HEK293 (cell line): ENCODE measurements around the gene HAAO.

Experiments
- CTCF ChIA-PET: fragments of 350-600 bp; formaldehyde crosslinking; extraction: SDS; loops from one replicate; lab custom pipeline; 2021; ENCODE audit warnings: antibody characterized with exemption; lab: Yijun Ruan, JAX
- POLR2A ChIA-PET: fragments of 300-600 bp; formaldehyde crosslinking; extraction: SDS; loops from one replicate; lab custom pipeline; 2020; ENCODE audit warnings: antibody characterized with exemption, inconsistent platforms; lab: Yijun Ruan, JAX
- H3K27ac ChIP-seq: fragments of 200-500 bp; sonication (Bioruptor generic); 2 replicates; pipeline ENCODE4 v1.5.1; 2014; ENCODE audit warnings: low read depth, low read length, control low read depth, inconsistent platforms; ENCODE audit errors: extremely low read depth
- H3K36me3 ChIP-seq, 2 experiments: fragments of 200-500 bp in 1 of 2; sonication (Bioruptor generic) in 1 of 2; 1 replicate in 1 of 2; 2 replicates in 1 of 2; pipeline ENCODE4 v1.5.1; 2014 to 2017; ENCODE audit warnings: inconsistent platforms in 2 of 2, low read length in 2 of 2; ENCODE audit not compliant: control insufficient read depth in 2 of 2, insufficient read depth in 1 of 2
- H3K4me1 ChIP-seq: fragments of 200-500 bp; sonication (Bioruptor generic); 2 replicates; pipeline ENCODE4 v1.5.1; 2014; ENCODE audit warnings: mild to moderate bottlenecking, low read length, inconsistent platforms; ENCODE audit not compliant: control insufficient read depth, insufficient read depth
- H3K4me3 ChIP-seq: 2 replicates; pipeline ENCODE4 v1.5.1; 2011; ENCODE audit warnings: low read depth, mild to moderate bottlenecking, control low read depth, low read length, moderate library complexity
- H3K9me3 ChIP-seq: fragments of 200-500 bp; sonication (Bioruptor generic); 2 replicates; pipeline ENCODE4 v1.5.1; 2014; ENCODE audit warnings: low read depth, low read length, inconsistent platforms; ENCODE audit not compliant: control insufficient read depth, insufficient read depth
- AEBP2 ChIP-seq: fragments of 450-650 bp; formaldehyde crosslinking; IDR thresholded peaks from 2 replicates; pipeline ENCODE4 v1.5.1; 2016; ENCODE audit warnings: missing biosample characterization, missing genetic modification characterization, borderline replicate concordance
- HOXD13 ChIP-seq: sonication (generic); formaldehyde crosslinking; IDR thresholded peaks from 2 replicates; pipeline ENCODE4 v1.8.0; 2022; ENCODE audit warnings: missing genetic modification reagents, borderline replicate concordance
- KLF7 ChIP-seq: fragments of 450-650 bp; formaldehyde crosslinking; IDR thresholded peaks from 2 replicates; pipeline ENCODE4 v1.5.1; 2016; ENCODE audit warnings: missing biosample characterization, missing genetic modification characterization, borderline replicate concordance
- MZF1 ChIP-seq: fragments of 450-650 bp; formaldehyde crosslinking; IDR thresholded peaks from 2 replicates; pipeline ENCODE4 v1.5.1; 2017; ENCODE audit warnings: missing biosample characterization, missing genetic modification characterization, borderline replicate concordance
- SP3 ChIP-seq: fragments of 450-650 bp; formaldehyde crosslinking; IDR thresholded peaks from 2 replicates; pipeline ENCODE4 v1.5.1; 2016; ENCODE audit warnings: missing biosample characterization, missing genetic modification characterization
- TRIM28 ChIP-seq: IDR thresholded peaks from 2 replicates; pipeline ENCODE4 v1.6.1; 2011; ENCODE audit warnings: low read length, control low read depth, borderline replicate concordance
- ZBTB21 ChIP-seq: fragments of 450-650 bp; formaldehyde crosslinking; IDR thresholded peaks from 2 replicates; pipeline ENCODE4 v1.5.1; 2017; ENCODE audit warnings: missing biosample characterization, missing genetic modification characterization
- ZFP3 ChIP-seq: fragments of 450-650 bp; formaldehyde crosslinking; IDR thresholded peaks from 2 replicates; pipeline ENCODE4 v1.5.1; 2016; ENCODE audit warnings: low read depth, missing biosample characterization, missing genetic modification characterization
- ZFP37 ChIP-seq: fragments of 450-650 bp; formaldehyde crosslinking; IDR thresholded peaks from 2 replicates; pipeline ENCODE4 v1.5.1; 2016; ENCODE audit warnings: missing biosample characterization, missing genetic modification characterization
- ZNF19 ChIP-seq: fragments of 450-650 bp; formaldehyde crosslinking; IDR thresholded peaks from 2 replicates; pipeline ENCODE4; 2016; ENCODE audit warnings: missing biosample characterization, missing genetic modification characterization, low read depth
- ZNF214 ChIP-seq: fragments of 450-650 bp; formaldehyde crosslinking; IDR thresholded peaks from 2 replicates; pipeline ENCODE4 v1.5.1; 2017; ENCODE audit warnings: missing biosample characterization, mild to moderate bottlenecking, missing genetic modification characterization, borderline replicate concordance
- ZNF26 ChIP-seq: fragments of 450-650 bp; formaldehyde crosslinking; IDR thresholded peaks from 2 replicates; pipeline ENCODE4 v1.5.1; 2016; ENCODE audit warnings: missing biosample characterization, missing genetic modification characterization
- ZNF302 ChIP-seq: fragments of 450-650 bp; formaldehyde crosslinking; IDR thresholded peaks from 2 replicates; pipeline ENCODE4 v1.5.1; 2016; ENCODE audit warnings: missing biosample characterization, missing genetic modification characterization, low read depth
- ZNF518A ChIP-seq: fragments of 450-650 bp; formaldehyde crosslinking; conservative IDR thresholded peaks from 2 replicates; pipeline ENCODE4 v1.5.1; 2016; ENCODE audit warnings: low read depth, missing biosample characterization, missing genetic modification characterization
- ZNF530 ChIP-seq: fragments of 450-650 bp; formaldehyde crosslinking; IDR thresholded peaks from 2 replicates; pipeline ENCODE4 v1.5.1; 2016; ENCODE audit warnings: low read depth, missing biosample characterization, missing genetic modification characterization
- ZNF549 ChIP-seq: fragments of 450-650 bp; IDR thresholded peaks from 2 replicates; pipeline ENCODE4 v1.5.1; 2018; ENCODE audit warnings: missing biosample characterization, missing genetic modification characterization, mild to moderate bottlenecking, inconsistent platforms, moderate library complexity
- ZNF692 ChIP-seq: fragments of 450-650 bp; formaldehyde crosslinking; IDR thresholded peaks from 2 replicates; pipeline ENCODE4 v1.5.1; 2016; ENCODE audit warnings: missing biosample characterization, missing genetic modification characterization
- ZNF777 ChIP-seq: fragments of 450-650 bp; formaldehyde crosslinking; IDR thresholded peaks from 2 replicates; pipeline ENCODE4 v1.5.1; 2017; ENCODE audit warnings: missing biosample characterization, missing genetic modification characterization, borderline replicate concordance
- ZNF785 ChIP-seq: fragments of 450-650 bp; formaldehyde crosslinking; IDR thresholded peaks from 2 replicates; pipeline ENCODE4 v1.5.1; 2016; ENCODE audit warnings: missing biosample characterization, missing genetic modification characterization

The HAAO gene

GRCh38 chr2:42765686-42766085, 26.7 kb downstream of the HAAO start:
- TF ChIP-seq SP3 (tag by site-specific recombination) (no peak), ZNF302 (no peak), KLF7 (tag by site-specific recombination) (no peak), ZNF692 (no peak), ZFP37 (tag by site-specific recombination) (no peak), ZNF26 (tag by site-specific recombination) (no peak), HOXD13 (CRISPR knock-in tag) (no peak), ZNF777 (tag by site-specific recombination) (no peak), ZNF518A (tag by site-specific recombination) (no peak), AEBP2 (tag by site-specific recombination) (no peak), ZNF785 (no peak), TRIM28 (no peak), ZNF549 (tag by site-specific recombination) (no peak)
- no peak overlapping the region for H3K27ac ChIP-seq
- POLR2A ChIA-PET: no interaction called here
- H3K4me1 ChIP-seq: no peaks in the 10 kb centered on the region
- no peak overlapping the region for H3K4me3 ChIP-seq
- CTCF ChIA-PET: no interaction called here
- H3K36me3 ChIP-seq: no peaks in the 10 kb centered on the region
- H3K9me3 ChIP-seq: no peaks in the 10 kb centered on the region

- no peaks in the 10 kb centered on the region for H3K9me3 ChIP-seq
- ChIA-PET POLR2A (no interaction called here), CTCF (interaction anchor here (0.7 kb wide), 1 partner anchor 32 kb away, joined by 3 read pairs; no protein-coding TSS in a partner anchor)
- no peaks in the 10 kb centered on the region for H3K4me1 ChIP-seq
- H3K4me3 ChIP-seq: no peak overlapping the region
- no peaks in the 10 kb centered on the region for H3K36me3 ChIP-seq
- TF ChIP-seq ZNF214 (tag by site-specific recombination) (no peak), ZNF530 (tag by site-specific recombination) (no peak), ZFP3 (tag by site-specific recombination) (no peak), ZNF19 (tag by site-specific recombination) (no peak), ZBTB21 (tag by site-specific recombination) (no peak), MZF1 (tag by site-specific recombination) (no peak)
- no peak overlapping the region for H3K27ac ChIP-seq
Observed at GRCh38 chr2:42764901-42765300, 27.5 kb downstream of the HAAO start.
